K562 (cell line): ENCODE results near the gene SLC5A3. TPM values are rescaled to one million over a fixed set of nuclear protein-coding genes. Genes with fewer than 3 reads are reported as not detected.

ENCODE experiments used
- ATAC-seq: fragments of 200-7000 bp; cut with Tn5 transposase; 3 replicates; pipeline ENCODE4 v1.9.1; 2020; ENCODE audit warnings: moderate library complexity
- BruUV-seq: library from RNA; stranded (reverse); fragments of 400-500 nt; replicated peaks from 2 replicates; lab custom pipeline; 2021; lab: Mats Ljungman, UMichigan
- CTCF ChIA-PET: fragments of 300-600 bp; formaldehyde crosslinking; extraction: SDS; loops from one replicate; lab custom pipeline; 2021; ENCODE audit warnings: low intra/inter-chr PET ratio; lab: Yijun Ruan, JAX
- POLR2A ChIA-PET: fragments of 300-600, 350-650 bp; sonication (Branson Sonifier 250); formaldehyde crosslinking; extraction: SDS; loops from one replicate; lab custom pipeline; 2021; ENCODE audit warnings: antibody characterized with exemption, inconsistent platforms; lab: Yijun Ruan, JAX
- DNase-seq, 4 experiments: peaks; one replicate each; pipeline versions ENCODE4 v3.0.0 to v3.0.0-alpha.2; 2011 to 2018; ENCODE audit warnings: low spot score in 3 of 4, mixed read lengths in 3 of 4; ENCODE audit errors: extremely low read depth in 1 of 4
- FAIRE-seq: peaks from 2 replicates; lab custom pipeline; 2011; peaks lifted over from hg19 to GRCh38; lab: Jason Lieb, UNC
- H2AFZ ChIP-seq: 2 replicates; pipeline ENCODE4 v1.6.0; 2011; ENCODE audit warnings: low read depth, low read length, control low read depth, inconsistent platforms
- H3K27ac ChIP-seq: fragments of 200-600 bp; 3 replicates; pipeline ENCODE4 v1.8.0; 2011; ENCODE audit warnings: low read depth, mild to moderate bottlenecking, control low read depth, inconsistent platforms, low read length, moderate library complexity, mixed read lengths; ENCODE audit errors: extremely low read depth
- H3K27me3 ChIP-seq, 2 experiments: fragments of 300-600 bp in 1 of 2; 2 replicates in 1 of 2; 3 replicates in 1 of 2; pipeline versions ENCODE4 v1.6.0 to v1.8.0; 2011; ENCODE audit warnings: inconsistent platforms in 2 of 2, low read length in 2 of 2, mild to moderate bottlenecking in 1 of 2, mixed read lengths in 1 of 2, moderate library complexity in 1 of 2; ENCODE audit not compliant: control insufficient read depth in 2 of 2, insufficient read depth in 2 of 2
- H3K36me3 ChIP-seq: fragments of 300-600 bp; 3 replicates; pipeline ENCODE4 v1.8.0; 2011; ENCODE audit warnings: mild to moderate bottlenecking, low read length, inconsistent platforms; ENCODE audit not compliant: control insufficient read depth, insufficient read depth
- H3K4me1 ChIP-seq, 2 experiments: fragments of 200-600 bp in 1 of 2; replicated peaks in 1 of 2; 2 replicates in 1 of 2; 3 replicates in 1 of 2; pipeline versions ENCODE4 v1.5.1 to v1.8.0; 2011; ENCODE audit warnings: inconsistent platforms in 2 of 2, low read length in 2 of 2, mild to moderate bottlenecking in 1 of 2, mixed read lengths in 1 of 2, moderate library complexity in 1 of 2; ENCODE audit not compliant: control insufficient read depth in 2 of 2, insufficient read depth in 2 of 2
- H3K4me2 ChIP-seq: 2 replicates; pipeline ENCODE4 v1.6.1; 2011; ENCODE audit warnings: low read length, control low read depth, inconsistent platforms, mixed read lengths; ENCODE audit not compliant: insufficient read depth
- H3K4me3 ChIP-seq: fragments of 200-600 bp; sonication (generic), shearing (Covaris generic); 2 replicates; pipeline ENCODE4 v1.5.1; 2016; ENCODE audit warnings: control low read depth, inconsistent platforms
- H3K79me2 ChIP-seq: fragments of 200-600 bp; 3 replicates; pipeline ENCODE4 v1.8.0; 2011; ENCODE audit warnings: low read length, inconsistent platforms; ENCODE audit not compliant: control insufficient read depth, insufficient read depth
- H3K9ac ChIP-seq, 2 experiments: 2 replicates each; pipeline versions ENCODE4 v1.6.0 to v1.6.1; 2011; ENCODE audit warnings: low read depth in 2 of 2, low read length in 2 of 2, control low read depth in 1 of 2, inconsistent platforms in 1 of 2, mild to moderate bottlenecking in 1 of 2, mixed read lengths in 1 of 2; ENCODE audit not compliant: insufficient read depth in 1 of 2
- H3K9me1 ChIP-seq: one replicate; pipeline ENCODE4 v1.6.0; 2011; ENCODE audit warnings: inconsistent platforms, mild to moderate bottlenecking, low read length, moderate library complexity; ENCODE audit not compliant: control insufficient read depth, insufficient read depth
- H3K9me3 ChIP-seq: replicated peaks from 2 replicates; pipeline ENCODE4 v1.5.1; 2011; ENCODE audit warnings: low read depth, low read length, inconsistent platforms; ENCODE audit not compliant: control insufficient read depth, insufficient read depth
- H4K20me1 ChIP-seq: replicated peaks from 2 replicates; pipeline ENCODE4 v1.6.1; 2011; ENCODE audit warnings: low read length, inconsistent platforms, mixed read lengths; ENCODE audit not compliant: control insufficient read depth, insufficient read depth
- ATF1 ChIP-seq, 2 experiments: fragments of 450-650 bp in 1 of 2; IDR thresholded peaks; 2 replicates each; pipeline ENCODE4 v1.6.1; 2016; ENCODE audit warnings: missing compliant biosample characterization in 1 of 2, missing genetic modification characterization in 1 of 2
- ATF3 ChIP-seq, 2 experiments: fragments of 450-650 bp in 1 of 2; sonication (generic) in 1 of 2; formaldehyde crosslinking in 1 of 2; IDR thresholded peaks in 1 of 2; conservative IDR thresholded peaks in 1 of 2; 2 replicates each; pipeline versions ENCODE4 v1.6.1 to v1.8.1; 2016 to 2023; ENCODE audit warnings: mild to moderate bottlenecking in 2 of 2, moderate library complexity in 2 of 2, inconsistent platforms in 1 of 2, missing genetic modification reagents in 1 of 2
- ETV1 ChIP-seq: fragments of 450-650 bp; conservative IDR thresholded peaks from 2 replicates; pipeline ENCODE4 v1.6.1; 2016; ENCODE audit warnings: missing genetic modification characterization, control low read depth, low read depth, missing compliant biosample characterization
- HMG20A ChIP-seq: fragments of 450-650 bp; formaldehyde crosslinking; conservative IDR thresholded peaks from 2 replicates; pipeline ENCODE4 v1.4.0; 2020; ENCODE audit warnings: mild to moderate bottlenecking, mixed read lengths
- ILK ChIP-seq: fragments of 450-650 bp; IDR thresholded peaks from 2 replicates; pipeline ENCODE4 v1.6.1; 2016; ENCODE audit warnings: missing genetic modification characterization, low read depth, mild to moderate bottlenecking, missing compliant biosample characterization, moderate library complexity, borderline replicate concordance
- SP1 ChIP-seq: sonication (generic); formaldehyde crosslinking; IDR thresholded peaks from 2 replicates; pipeline ENCODE4 v1.8.1; 2022; ENCODE audit warnings: mild to moderate bottlenecking, missing genetic modification reagents
- ZBTB8A ChIP-seq: fragments of 450-650 bp; IDR thresholded peaks from 2 replicates; pipeline ENCODE4 v1.6.1; 2018; ENCODE audit warnings: mild to moderate bottlenecking, moderate library complexity; ENCODE audit not compliant: partially characterized antibody
- ZBTB9 ChIP-seq: fragments of 450-650 bp; formaldehyde crosslinking; IDR thresholded peaks from 2 replicates; pipeline ENCODE4 v1.4.0; 2020; ENCODE audit warnings: mild to moderate bottlenecking, moderate library complexity
- ZFP91 ChIP-seq: sonication (generic); formaldehyde crosslinking; IDR thresholded peaks from 2 replicates; pipeline ENCODE4 v1.8.0; 2022; ENCODE audit warnings: mild to moderate bottlenecking, missing genetic modification reagents
- ZNF212 ChIP-seq: fragments of 450-650 bp; formaldehyde crosslinking; IDR thresholded peaks from 2 replicates; pipeline ENCODE4 v1.4.0; 2020; ENCODE audit warnings: mild to moderate bottlenecking
- ZNF232 ChIP-seq: sonication (generic); formaldehyde crosslinking; IDR thresholded peaks from 2 replicates; pipeline ENCODE4 v1.8.0; 2022; ENCODE audit warnings: mild to moderate bottlenecking, missing genetic modification reagents
- ZNF609 ChIP-seq: sonication (generic); formaldehyde crosslinking; IDR thresholded peaks from 2 replicates; pipeline ENCODE4 v1.8.1; 2023; ENCODE audit warnings: missing genetic modification reagents, mild to moderate bottlenecking, borderline replicate concordance
- ZNF717 ChIP-seq: fragments of 250-450 bp; sonication (Bioruptor Pico); IDR thresholded peaks from 2 replicates; pipeline ENCODE4 v1.5.0; 2021
- WGBS: fragments of 100-300 bp; shearing (Covaris generic); methylation state at CpG from one replicate; pipeline ENCODE4 v1.1.6; 2016; ENCODE audit warnings: low coverage, mixed read lengths; ENCODE audit not compliant: insufficient coverage; ENCODE audit errors: missing lambda C conversion rate; 5-methylcytosine and 5-hydroxymethylcytosine counted together
- in situ Hi-C: fragments of 300-500 bp; cut with MboI; formaldehyde crosslinking; loops from 4 replicates; pipeline ENCODE4 v1.15.0; 2018; ENCODE audit warnings: inconsistent platforms, mixed read lengths
- intact Hi-C: fragments of 100-400 bp; cut with micrococcal nuclease; formaldehyde crosslinking; loops from 2 replicates; pipeline ENCODE4 v1.14.2; 2022
- polyA plus RNA-seq, 8 experiments: library from polyadenylated mRNA; depleted of rRNA in 4 of 8; stranded (reverse) in 5 of 8; unstranded in 3 of 8; fragments of >200 nt; fragmentation: Nextera tagmentation in 2 of 8; fragmentation: Illumina TruSeq in 1 of 8; extraction: Ambion mirVana in 2 of 8; extraction: Trizol in 1 of 8; gene quantifications; 2 replicates each; pipeline versions ENCODE4 v1.2.1 to v1.2.3, GENCODE V29; 2011 to 2014; ENCODE audit warnings: inconsistent platforms in 1 of 8, missing spikeins in 1 of 8
- total RNA-seq, 7 experiments: library from RNA; depleted of rRNA in 6 of 7; stranded (reverse); fragments of >200 nt in 6 of 7; fragmentation: Illumina TruSeq in 2 of 7; extraction: Trizol in 2 of 7; gene quantifications; 2 replicates each; pipeline versions ENCODE4 v1.2.1 to v1.2.3, GENCODE V29; 2011 to 2021; ENCODE audit warnings: low replicate concordance in 1 of 7

The SLC5A3 gene
- total and polyA plus RNA-seq, 9 of the 15 experiments (the other 6 are each of a cell fraction or from before 2014, with no cell fraction given): 2.9 to 20.6 (median 9.0) TPM

DNA sequence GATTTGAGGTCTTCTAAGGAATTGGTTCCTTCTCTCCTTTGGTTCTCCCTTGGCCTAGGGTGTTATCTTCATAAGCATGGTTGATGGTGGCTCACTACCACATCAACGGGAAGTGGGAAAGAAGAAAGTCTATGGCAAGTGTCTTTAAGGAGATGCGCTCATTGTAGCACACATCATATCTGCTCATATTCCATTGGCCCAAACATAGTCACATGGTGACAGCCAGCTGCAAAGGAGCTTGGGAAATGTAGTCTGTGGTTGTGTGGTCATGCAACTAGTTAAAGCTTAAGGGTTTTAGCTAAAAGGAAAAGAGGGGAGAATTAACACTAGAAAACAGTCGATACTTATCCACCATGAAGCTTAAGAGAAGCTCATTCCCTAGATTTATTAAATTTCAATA lies 11.4 kb upstream of the SLC5A3 start:
- Histone ChIP-seq H3K4me3 (no peak overlapping the region), H3K4me1 (no peaks in the 10 kb centered on the region; a peak in 1 of 5 replicates), H2AFZ (peak overlapping the region; percentile 62), H3K9ac (no peak overlapping the region), H3K4me2 (no peak overlapping the region), H3K79me2 (no peaks in the 10 kb centered on the region), H3K9me3 (no peaks in the 10 kb centered on the region), H3K27ac (no peak overlapping the region), H3K27me3 (peaks cover 5 to 31% of the 10 kb centered on the region in 2 experiments; a peak in 3 of 5 replicates), H3K9me1 (no peaks in the 10 kb centered on the region), H3K36me3 (no peaks in the 10 kb centered on the region), H4K20me1 (no peaks in the 10 kb centered on the region)
- no TSS peak for BruUV-seq
- DNase-seq (peak; percentile 62 to 79 (median 77)), FAIRE-seq (peak; percentile 98), ATAC-seq (peak; percentile 99)
- in situ Hi-C loops (loop anchor here (10.0 kb wide), 1 partner anchor 137 kb away; no protein-coding TSS in a partner anchor), intact Hi-C loops (no loop called here)
- CTCF ChIA-PET: no interaction called here
- POLR2A ChIA-PET: interaction anchor here (0.6 to 1.2 kb wide), 3 partner anchors 27 to 534 kb away, joined by 3 to 4 read pairs (median 4); no protein-coding TSS in a partner anchor
- WGBS: 2% methylated on average over 3 of the region's 3 CpGs
- no peak for TF ChIP-seq ZNF717 (CRISPR knock-in tag)
- TF ChIP-seq ZBTB8A: no peak
- no peak for TF ChIP-seq SP1
- TF ChIP-seq ZNF609 (CRISPR knock-in tag): no peak
- TF ChIP-seq ZFP91: peak; percentile 79
- TF ChIP-seq HMG20A (CRISPR knock-in tag): no peak
- peak; percentile 58 for TF ChIP-seq ATF3 (IDR thresholded peaks at IDR 0.05)
- no peak for TF ChIP-seq ATF3 (CRISPR knock-in tag; conservative IDR thresholded peaks at IDR 0.05)
- no peak for TF ChIP-seq ATF1 (CRISPR knock-in tag; IDR thresholded peaks at IDR 0.05)
- peak; percentile 82 for TF ChIP-seq ATF1 (tag; IDR thresholded peaks at IDR 0.05)
- no peak for TF ChIP-seq ZNF232 (CRISPR knock-in tag)
- TF ChIP-seq ZBTB9 (CRISPR knock-in tag): no peak
- no peak for TF ChIP-seq ETV1 (tag)
- TF ChIP-seq ZNF212: no peak
- no peak for TF ChIP-seq ILK (tag)
